GM23248 (cell line): ENCODE results near the gene SWAP70.

Source experiments
- EZH2 ChIP-seq: fragments of 200-600 bp; sonication (generic); IDR thresholded peaks from 2 replicates; pipeline ENCODE4 v1.6.1; 2018; ENCODE audit warnings: antibody characterized with exemption, mild to moderate bottlenecking; ENCODE audit not compliant: insufficient read depth, poor library complexity, severe bottlenecking
- EZH2phosphoT487 ChIP-seq: fragments of 200-600 bp; sonication (generic); IDR thresholded peaks from 2 replicates; pipeline ENCODE4 v1.6.1; 2018; ENCODE audit warnings: antibody characterized with exemption, moderate library complexity, mild to moderate bottlenecking, low read depth; ENCODE audit not compliant: insufficient read depth

DNA sequence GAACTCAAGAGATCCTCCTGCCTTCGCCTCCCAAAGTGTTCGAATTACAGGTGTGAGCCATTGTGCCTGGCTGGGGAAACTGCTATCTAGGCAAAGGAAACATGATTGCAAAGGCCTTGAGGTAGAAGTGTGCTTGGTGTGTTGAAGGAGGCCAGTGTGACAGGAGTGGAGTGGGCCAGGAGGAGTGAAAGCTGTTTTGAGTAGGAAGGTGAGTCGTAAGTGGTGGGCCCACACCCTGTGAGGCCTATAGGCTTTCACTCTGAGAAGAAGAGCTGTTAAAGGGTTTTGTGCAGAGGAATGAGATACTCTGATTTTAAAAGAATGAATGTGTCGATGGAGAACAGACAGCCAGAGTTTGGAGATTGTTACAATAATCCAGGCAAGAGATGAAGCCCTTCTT, 47.0 kb upstream of the SWAP70 start:
- no peak for TF ChIP-seq EZH2
- no peak for TF ChIP-seq EZH2phosphoT487
